Activated CD8-positive, alpha-beta memory T cell treated with anti-CD3 and anti-CD28 coated beads for 1 hour (primary cell): ENCODE results near the gene GRAP2.
A peak's percentile ranks its signal among the peaks of the same experiment; 100 is the strongest.

Source experiments
- DNase-seq, 2 donors: peaks; one replicate each; pipeline ENCODE4 v3.0.0-alpha.2; 2020; ENCODE audit warnings: low read depth in 1 of 2; ENCODE audit errors: extremely low read depth in 1 of 2

GRAP2 gene

GRCh38 chr22:39923696-39924095, 22.8 kb downstream of the GRAP2 start:
- DNase-seq: no peak

- DNase-seq: no peak
Measured at GRCh38 chr22:39924286-39924685, 23.4 kb downstream of the GRAP2 start.

- no peak for DNase-seq
Measured at GRCh38 chr22:39925273-39925672, 24.4 kb downstream of the GRAP2 start.

- no peak for DNase-seq
Measured at GRCh38 chr22:39925909-39926679, 25.2 kb downstream of the GRAP2 start.

- no peak for DNase-seq
Measured at GRCh38 chr22:39926753-39927152, 25.9 kb downstream of the GRAP2 start.

GRCh38 chr22:39927544-39927943, 26.7 kb downstream of the GRAP2 start:
- DNase-seq: no peak

GRCh38 chr22:39928536-39929520, 27.9 kb downstream of the GRAP2 start:
- DNase-seq: no peak

GRCh38 chr22:39931251-39931650, 30.4 kb downstream of the GRAP2 start:
- DNase-seq: no peak

- no peak for DNase-seq
Measured at GRCh38 chr22:39932166-39932565, 31.3 kb downstream of the GRAP2 start.

GRCh38 chr22:39932918-39933649, 32.2 kb downstream of the GRAP2 start:
- peak in 1 of 2 donors; percentile 30 for DNase-seq

- no peak for DNase-seq
Measured at GRCh38 chr22:39933741-39934140, 32.9 kb downstream of the GRAP2 start.

- no peak for DNase-seq
Measured at GRCh38 chr22:39935116-39935515, 34.2 kb downstream of the GRAP2 start.

GRCh38 chr22:39935612-39936011, 34.7 kb downstream of the GRAP2 start:
- DNase-seq: no peak

GRCh38 chr22:39936523-39937145, 35.8 kb downstream of the GRAP2 start:
- DNase-seq: no peak

- DNase-seq: no peak
Measured at GRCh38 chr22:39937906-39938305, 37.0 kb downstream of the GRAP2 start.

GRCh38 chr22:39938509-39939111, 37.7 kb downstream of the GRAP2 start:
- peak in 1 of 2 donors; percentile 21 for DNase-seq

GRCh38 chr22:39939830-39940229, 38.9 kb downstream of the GRAP2 start:
- DNase-seq: no peak

- DNase-seq: no peak
Measured at GRCh38 chr22:39940757-39941305, 39.9 kb downstream of the GRAP2 start.

- DNase-seq: no peak
Measured at GRCh38 chr22:39941601-39942000, 40.7 kb downstream of the GRAP2 start.
